HEK293 (cell line): ENCODE results near the gene CDC42EP1.

Experiments
- CTCF ChIP-seq: fragments of 450-650 bp; formaldehyde crosslinking; IDR thresholded peaks from 2 replicates; pipeline ENCODE4 v1.5.1; 2016; ENCODE audit warnings: missing biosample characterization, missing genetic modification characterization
- EGR2 ChIP-seq: fragments of 450-650 bp; formaldehyde crosslinking; IDR thresholded peaks from 2 replicates; pipeline ENCODE4 v1.5.1; 2016; ENCODE audit warnings: low read depth, missing biosample characterization, missing genetic modification characterization
- GLI4 ChIP-seq: fragments of 450-650 bp; formaldehyde crosslinking; IDR thresholded peaks from 2 replicates; pipeline ENCODE4 v1.5.1; 2016; ENCODE audit warnings: missing biosample characterization, missing genetic modification characterization
- KLF16 ChIP-seq: fragments of 450-650 bp; formaldehyde crosslinking; IDR thresholded peaks from 2 replicates; pipeline ENCODE4 v1.5.1; 2017; ENCODE audit warnings: missing biosample characterization, missing genetic modification characterization
- KLF8 ChIP-seq: fragments of 450-650 bp; formaldehyde crosslinking; IDR thresholded peaks from 2 replicates; pipeline ENCODE4 v1.5.1; 2016; ENCODE audit warnings: missing biosample characterization, missing genetic modification characterization
- PRDM10 ChIP-seq: fragments of 450-650 bp; formaldehyde crosslinking; IDR thresholded peaks from 2 replicates; pipeline ENCODE4 v1.5.1; 2016; ENCODE audit warnings: missing biosample characterization, missing genetic modification characterization
- TRIM28 ChIP-seq: IDR thresholded peaks from 2 replicates; pipeline ENCODE4 v1.6.1; 2011; ENCODE audit warnings: low read length, control low read depth, borderline replicate concordance
- ZBTB10 ChIP-seq: fragments of 450-650 bp; formaldehyde crosslinking; IDR thresholded peaks from 2 replicates; pipeline ENCODE4 v1.5.1; 2016; ENCODE audit warnings: missing biosample characterization, missing genetic modification characterization
- ZBTB17 ChIP-seq: fragments of 450-650 bp; formaldehyde crosslinking; IDR thresholded peaks from 2 replicates; pipeline ENCODE4 v1.5.1; 2016; ENCODE audit warnings: missing biosample characterization, missing genetic modification characterization
- ZFP41 ChIP-seq: fragments of 450-650 bp; formaldehyde crosslinking; IDR thresholded peaks from 2 replicates; pipeline ENCODE4 v1.5.1; 2016; ENCODE audit warnings: missing biosample characterization, missing genetic modification characterization, borderline replicate concordance
- ZNF10 ChIP-seq: fragments of 450-650 bp; formaldehyde crosslinking; IDR thresholded peaks from 2 replicates; pipeline ENCODE4 v1.5.1; 2017; ENCODE audit warnings: missing biosample characterization, missing genetic modification characterization
- ZNF146 ChIP-seq: fragments of 450-650 bp; formaldehyde crosslinking; IDR thresholded peaks from 2 replicates; pipeline ENCODE4 v1.5.1; 2016; ENCODE audit warnings: missing biosample characterization, missing genetic modification characterization
- ZNF18 ChIP-seq: fragments of 450-650 bp; formaldehyde crosslinking; IDR thresholded peaks from 2 replicates; pipeline ENCODE4 v1.5.1; 2016; ENCODE audit warnings: missing biosample characterization, missing genetic modification characterization
- ZNF23 ChIP-seq: fragments of 450-650 bp; formaldehyde crosslinking; IDR thresholded peaks from 2 replicates; pipeline ENCODE4 v1.5.1; 2016; ENCODE audit warnings: missing biosample characterization, missing genetic modification characterization, borderline replicate concordance
- ZNF239 ChIP-seq: fragments of 450-650 bp; formaldehyde crosslinking; IDR thresholded peaks from 2 replicates; pipeline ENCODE4 v1.5.1; 2016; ENCODE audit warnings: missing biosample characterization, missing genetic modification characterization
- ZNF302 ChIP-seq: fragments of 450-650 bp; formaldehyde crosslinking; IDR thresholded peaks from 2 replicates; pipeline ENCODE4 v1.5.1; 2016; ENCODE audit warnings: missing biosample characterization, missing genetic modification characterization, low read depth
- ZNF311 ChIP-seq: fragments of 450-650 bp; formaldehyde crosslinking; IDR thresholded peaks from 2 replicates; pipeline ENCODE4 v1.5.1; 2017; ENCODE audit warnings: missing biosample characterization, missing genetic modification characterization, borderline replicate concordance
- ZNF473 ChIP-seq: fragments of 450-650 bp; formaldehyde crosslinking; IDR thresholded peaks from 2 replicates; pipeline ENCODE4 v1.5.1; 2017; ENCODE audit warnings: missing biosample characterization, missing genetic modification characterization
- ZNF488 ChIP-seq: fragments of 450-650 bp; formaldehyde crosslinking; IDR thresholded peaks from 2 replicates; pipeline ENCODE4 v1.5.1; 2016; ENCODE audit warnings: missing biosample characterization, missing genetic modification characterization
- ZNF514 ChIP-seq: fragments of 450-650 bp; formaldehyde crosslinking; IDR thresholded peaks from 2 replicates; pipeline ENCODE4 v1.5.1; 2016; ENCODE audit warnings: missing biosample characterization, missing genetic modification characterization
- ZNF530 ChIP-seq: fragments of 450-650 bp; formaldehyde crosslinking; IDR thresholded peaks from 2 replicates; pipeline ENCODE4 v1.5.1; 2016; ENCODE audit warnings: low read depth, missing biosample characterization, missing genetic modification characterization
- ZNF571 ChIP-seq: fragments of 450-650 bp; formaldehyde crosslinking; IDR thresholded peaks from 2 replicates; pipeline ENCODE4 v1.5.0; 2017; ENCODE audit warnings: missing biosample characterization, missing genetic modification characterization
- ZNF580 ChIP-seq: fragments of 450-650 bp; formaldehyde crosslinking; IDR thresholded peaks from 2 replicates; pipeline ENCODE4 v1.5.1; 2016; ENCODE audit warnings: missing biosample characterization, missing genetic modification characterization
- ZNF639 ChIP-seq: fragments of 450-650 bp; formaldehyde crosslinking; IDR thresholded peaks from 2 replicates; pipeline ENCODE4 v1.5.1; 2016; ENCODE audit warnings: missing biosample characterization, missing genetic modification characterization
- ZNF658 ChIP-seq: fragments of 450-650 bp; formaldehyde crosslinking; IDR thresholded peaks from 2 replicates; pipeline ENCODE4; 2016; ENCODE audit warnings: missing biosample characterization, missing genetic modification characterization
- ZSCAN18 ChIP-seq: fragments of 450-650 bp; formaldehyde crosslinking; IDR thresholded peaks from 2 replicates; pipeline ENCODE4 v1.5.1; 2016; ENCODE audit warnings: missing biosample characterization, missing genetic modification characterization

CDC42EP1 gene

GRCh38 chr22:37544955-37545702, 15.2 kb upstream of the CDC42EP1 start (continued):
- no peak for TF ChIP-seq ZNF514
- no peak for TF ChIP-seq ZNF146 (tag by site-specific recombination)
- TF ChIP-seq ZNF311 (tag by site-specific recombination) = no peak
- TF ChIP-seq ZNF473 (tag by site-specific recombination) = no peak
- TF ChIP-seq ZFP41 (tag by site-specific recombination) = no peak
- TF ChIP-seq GLI4 = no peak
- TF ChIP-seq KLF8 = peak; percentile 76; the same call in 1 of the 2 replicates
- no peak for TF ChIP-seq ZNF239 (tag by site-specific recombination)
- no peak for TF ChIP-seq ZBTB10 (tag by site-specific recombination)
- TF ChIP-seq ZNF10 (tag by site-specific recombination) = no peak
- TF ChIP-seq ZNF18 = no peak
- no peak for TF ChIP-seq ZNF530 (tag by site-specific recombination)
- TF ChIP-seq ZNF571 (tag by site-specific recombination) = no peak
- peak; percentile 85 for TF ChIP-seq CTCF (tag by site-specific recombination)
- peak; percentile 65 for TF ChIP-seq ZNF639
- TF ChIP-seq ZBTB17 (tag by site-specific recombination) = peak; percentile 25; the same call in 1 of the 2 replicates
- TF ChIP-seq ZSCAN18 (tag by site-specific recombination) = no peak
- TF ChIP-seq PRDM10 = peak; percentile 61
- no peak for TF ChIP-seq EGR2 (tag by site-specific recombination)
- peak; percentile 49; the same call in 1 of the 2 replicates for TF ChIP-seq TRIM28
- no peak for TF ChIP-seq ZNF23
- peak; percentile 64; the same call in 1 of the 2 replicates for TF ChIP-seq ZNF580 (tag by site-specific recombination)
- TF ChIP-seq ZNF302 = no peak
- no peak for TF ChIP-seq ZNF488
- TF ChIP-seq ZNF658 (tag by site-specific recombination) = no peak
- 0 out of 2 replicates have a peak, but pooled peaks have one; percentile 15 for TF ChIP-seq KLF16 (tag by site-specific recombination)
